DOHH2 (cell line): Measurements from ENCODE around the gene FASN.

Source experiments
- H3F3A ChIP-seq: fragments of 200-600 bp; sonication (generic), shearing (Covaris generic); 2 replicates; pipeline ENCODE4 v1.6.0; 2016; ENCODE audit warnings: antibody characterized with exemption, mild to moderate bottlenecking; ENCODE audit not compliant: control insufficient read depth, insufficient read depth
- H3K27ac ChIP-seq: fragments of 200-600 bp; sonication (generic); 2 replicates; pipeline ENCODE4 v1.5.1; 2014; ENCODE audit warnings: low read depth, mild to moderate bottlenecking, low read length, moderate library complexity
- H3K27me3 ChIP-seq: fragments of 200-600 bp; sonication (generic); 2 replicates; pipeline ENCODE4 v1.6.1; 2014; ENCODE audit warnings: mild to moderate bottlenecking, low read length, mixed read lengths; ENCODE audit not compliant: control insufficient read depth
- H3K36me3 ChIP-seq: fragments of 200-600 bp; sonication (generic); 2 replicates; pipeline ENCODE4 v1.6.1; 2014; ENCODE audit warnings: mild to moderate bottlenecking, low read length, moderate library complexity, mixed read lengths; ENCODE audit not compliant: control insufficient read depth
- H3K4me1 ChIP-seq: fragments of 200-600 bp; sonication (generic); 2 replicates; pipeline ENCODE4 v1.6.1; 2014; ENCODE audit warnings: mild to moderate bottlenecking, low read length, mixed read lengths; ENCODE audit not compliant: control insufficient read depth
- H3K4me2 ChIP-seq: fragments of 200-600 bp; sonication (generic); 2 replicates; pipeline ENCODE4 v1.6.0; 2014; ENCODE audit warnings: mild to moderate bottlenecking, low read length, moderate library complexity
- H3K4me3 ChIP-seq: fragments of 200-600 bp; sonication (generic); 2 replicates; pipeline ENCODE4 v1.5.1; 2014; ENCODE audit warnings: mild to moderate bottlenecking, low read length, mixed read lengths
- H3K79me2 ChIP-seq: fragments of 200-600 bp; sonication (generic); 2 replicates; pipeline ENCODE4 v1.6.1; 2014; ENCODE audit warnings: mild to moderate bottlenecking, low read length, mixed read lengths; ENCODE audit not compliant: control insufficient read depth
- H3K9me2 ChIP-seq: fragments of 200-600 bp; sonication (generic); replicated peaks from 2 replicates; pipeline ENCODE4 v1.6.1; 2014; ENCODE audit warnings: mild to moderate bottlenecking, low read length, mixed read lengths; ENCODE audit not compliant: control insufficient read depth
- H3K9me3 ChIP-seq: fragments of 200-600 bp; sonication (generic); 2 replicates; pipeline ENCODE4 v1.6.1; 2014; ENCODE audit warnings: antibody characterized with exemption, low read length, mixed read lengths; ENCODE audit not compliant: control insufficient read depth, insufficient read depth
- H4K20me1 ChIP-seq: fragments of 200-600 bp; sonication (generic); 2 replicates; pipeline ENCODE4 v1.6.0; 2014; ENCODE audit warnings: low read depth, mild to moderate bottlenecking, antibody characterized with exemption, low read length, moderate library complexity; ENCODE audit not compliant: control insufficient read depth, insufficient read depth
- CTCF ChIP-seq: fragments of 200-600 bp; sonication (generic); IDR thresholded peaks from one replicate; pipeline ENCODE4 v1.5.1; 2014; ENCODE audit warnings: antibody characterized with exemption, mild to moderate bottlenecking, low read depth, low read length; ENCODE audit not compliant: poor library complexity, severe bottlenecking
- EZH2phosphoT487 ChIP-seq: fragments of 200-600 bp; sonication (generic); IDR thresholded peaks from 2 replicates; pipeline ENCODE4 v1.6.1; 2017; ENCODE audit warnings: borderline replicate concordance, mild to moderate bottlenecking, antibody characterized with exemption, low read length, moderate library complexity, mixed read lengths

FASN gene

GRCh38 chr17:82059272-82060000 lies 38.6 kb downstream of the FASN start:
- TF ChIP-seq EZH2phosphoT487 (no peak), CTCF (no peak)
- H3K27me3 ChIP-seq: no peaks in the 10 kb centered on the region
- peaks cover 97% of the 10 kb centered on the region for H3K36me3 ChIP-seq
- peaks cover 6% of the 10 kb centered on the region; the same call in 1 of the 2 replicates for H4K20me1 ChIP-seq
- H3K4me2 ChIP-seq: no peak overlapping the region
- no peak overlapping the region for H3K4me3 ChIP-seq
- no peak overlapping the region for H3K27ac ChIP-seq
- no peaks in the 10 kb centered on the region for H3K9me2 ChIP-seq
- H3K4me1 ChIP-seq: peaks cover 10% of the 10 kb centered on the region
- H3K79me2 ChIP-seq: peaks cover 18% of the 10 kb centered on the region
- no peaks in the 10 kb centered on the region for H3K9me3 ChIP-seq
- H3F3A ChIP-seq: no peaks in the 10 kb centered on the region

- peaks cover 5% of the 10 kb centered on the region for H3K4me1 ChIP-seq
- peaks cover 91% of the 10 kb centered on the region for H3K36me3 ChIP-seq
- no peak overlapping the region for H3K4me2 ChIP-seq
- peaks cover under 1% of the 10 kb centered on the region; the same call in 1 of the 2 replicates for H4K20me1 ChIP-seq
- no peaks in the 10 kb centered on the region for H3K9me3 ChIP-seq
- no peak overlapping the region for H3K27ac ChIP-seq
- peaks cover 12% of the 10 kb centered on the region for H3K79me2 ChIP-seq
- H3K4me3 ChIP-seq: no peak overlapping the region
- H3K9me2 ChIP-seq: no peaks in the 10 kb centered on the region
- H3K27me3 ChIP-seq: no peaks in the 10 kb centered on the region
- H3F3A ChIP-seq: no peaks in the 10 kb centered on the region
- TF ChIP-seq EZH2phosphoT487 (no peak), CTCF (no peak)
Measured at GRCh38 chr17:82058855-82059249, 39.2 kb downstream of the FASN start.

GRCh38 chr17:82058230-82058854 lies 39.7 kb downstream of the FASN start:
- no peaks in the 10 kb centered on the region for H4K20me1 ChIP-seq
- peaks cover under 1% of the 10 kb centered on the region; the same call in 1 of the 2 replicates for H3K4me1 ChIP-seq
- H3F3A ChIP-seq: no peaks in the 10 kb centered on the region
- no peak overlapping the region for H3K27ac ChIP-seq
- peaks cover 88% of the 10 kb centered on the region for H3K36me3 ChIP-seq
- TF ChIP-seq EZH2phosphoT487: no peak
- TF ChIP-seq CTCF: no peak
- no peaks in the 10 kb centered on the region for H3K9me3 ChIP-seq
- H3K4me3 ChIP-seq: no peak overlapping the region
- no peak overlapping the region for H3K4me2 ChIP-seq
- H3K9me2 ChIP-seq: no peaks in the 10 kb centered on the region
- peaks cover 10% of the 10 kb centered on the region for H3K79me2 ChIP-seq
- no peaks in the 10 kb centered on the region for H3K27me3 ChIP-seq
